GM23338 (cell line): ENCODE data around the gene ABR. TPM values are rescaled to one million over a fixed set of nuclear protein-coding genes. Genes with fewer than 3 reads are reported as not detected.
A peak's percentile ranks its signal among the peaks of the same experiment; 100 is the strongest.

Experiments
- ATAC-seq: fragments of 200-7000 bp; cut with Tn5 transposase; 3 replicates; pipeline ENCODE4 v1.9.1; 2020
- DNase-seq: peaks from one replicate; pipeline ENCODE4 v3.0.0-alpha.2; 2015; ENCODE audit warnings: low spot score
- H2AFZ ChIP-seq: fragments of 200-600 bp; sonication (generic); 2 replicates; pipeline ENCODE4 v1.8.0; 2016; ENCODE audit warnings: antibody characterized with exemption, mild to moderate bottlenecking, moderate library complexity
- H3F3A ChIP-seq: fragments of 200-600 bp; sonication (generic); replicated peaks from 2 replicates; pipeline ENCODE4 v1.8.0; 2017; ENCODE audit warnings: antibody characterized with exemption, mixed run types, low read depth
- H3K27ac ChIP-seq: fragments of 200-600 bp; sonication (generic); 2 replicates; pipeline ENCODE4 v1.6.1; 2016; ENCODE audit warnings: low read depth
- H3K27me3 ChIP-seq: fragments of 200-600 bp; sonication (generic); 2 replicates; pipeline ENCODE4 v1.8.0; 2016; ENCODE audit warnings: mild to moderate bottlenecking, mixed run types, moderate library complexity; ENCODE audit not compliant: insufficient read depth
- H3K36me3 ChIP-seq: fragments of 200-600 bp; sonication (generic); 2 replicates; pipeline ENCODE4 v1.8.0; 2016; ENCODE audit warnings: mild to moderate bottlenecking; ENCODE audit not compliant: insufficient read depth
- H3K4me1 ChIP-seq: fragments of 200-600 bp; sonication (generic); 2 replicates; pipeline ENCODE4 v1.8.0; 2016; ENCODE audit warnings: mild to moderate bottlenecking, moderate library complexity; ENCODE audit not compliant: insufficient read depth
- H3K4me2 ChIP-seq: fragments of 200-600 bp; sonication (generic); 2 replicates; pipeline ENCODE4 v1.7.1; 2017; ENCODE audit warnings: mixed run types
- H3K4me3 ChIP-seq: fragments of 200-600 bp; sonication (generic); 2 replicates; pipeline ENCODE4 v1.6.1; 2016; ENCODE audit warnings: mixed run types
- H3K79me2 ChIP-seq: fragments of 200-600 bp; sonication (generic); replicated peaks from 2 replicates; pipeline ENCODE4 v1.8.0; 2017; ENCODE audit warnings: mild to moderate bottlenecking; ENCODE audit not compliant: insufficient read depth
- H3K9me2 ChIP-seq: fragments of 200-600 bp; sonication (generic); 2 replicates; pipeline ENCODE4 v1.8.0; 2017; ENCODE audit not compliant: insufficient read depth
- H4K20me1 ChIP-seq: fragments of 200-600 bp; sonication (generic); replicated peaks from 2 replicates; pipeline ENCODE4 v1.8.0; 2017; ENCODE audit warnings: mild to moderate bottlenecking; ENCODE audit not compliant: insufficient read depth
- H3K27ac Mint-ChIP-seq: 2 replicates; pipeline ENCODE4 v1.8.0; 2020; ENCODE audit warnings: inconsistent platforms, mild to moderate bottlenecking, moderate library complexity, mixed read lengths
- H3K27me3 Mint-ChIP-seq: 3 replicates; pipeline ENCODE4 v1.8.0; 2022; ENCODE audit warnings: low read depth, mild to moderate bottlenecking, moderate library complexity, mixed read lengths, inconsistent platforms; ENCODE audit not compliant: insufficient read depth, poor library complexity
- H3K36me3 Mint-ChIP-seq: 3 replicates; pipeline ENCODE4 v1.8.0; 2021; ENCODE audit warnings: low read depth, mild to moderate bottlenecking, inconsistent platforms, moderate library complexity, mixed read lengths
- H3K4me1 Mint-ChIP-seq: 3 replicates; pipeline ENCODE4 v1.8.0; 2020; ENCODE audit warnings: mild to moderate bottlenecking, inconsistent platforms, mixed read lengths
- H3K4me3 Mint-ChIP-seq: 3 replicates; pipeline ENCODE4 v1.8.0; 2021; ENCODE audit warnings: moderate library complexity, mild to moderate bottlenecking, inconsistent platforms, mixed read lengths
- H3K9me3 Mint-ChIP-seq: 3 replicates; pipeline ENCODE4 v1.8.0; 2020; ENCODE audit warnings: moderate library complexity, mild to moderate bottlenecking, inconsistent platforms, mixed read lengths
- CREB1 ChIP-seq: fragments of 250-450 bp; sonication (Bioruptor Pico); IDR thresholded peaks from 2 replicates; pipeline ENCODE4 v1.5.0; 2020; ENCODE audit warnings: low read depth, mild to moderate bottlenecking, moderate library complexity
- EZH2 ChIP-seq: fragments of 200-600 bp; sonication (generic); IDR thresholded peaks from one replicate; pipeline ENCODE4 v1.8.0; 2017; ENCODE audit warnings: antibody characterized with exemption, mild to moderate bottlenecking, low read depth; ENCODE audit not compliant: unreplicated experiment
- EZH2phosphoT487 ChIP-seq: fragments of 200-600 bp; sonication (generic); IDR thresholded peaks from one replicate; pipeline ENCODE4 v1.8.1; 2018; ENCODE audit warnings: antibody characterized with exemption; ENCODE audit not compliant: unreplicated experiment
- JUNB ChIP-seq: IDR thresholded peaks from one replicate; pipeline ENCODE4 v1.6.1; 2016; ENCODE audit warnings: antibody characterized with exemption; ENCODE audit not compliant: unreplicated experiment
- NANOG ChIP-seq: IDR thresholded peaks from 2 replicates; pipeline ENCODE4 v1.6.1; 2016; ENCODE audit warnings: antibody characterized with exemption, borderline replicate concordance
- POLR2AphosphoS5 ChIP-seq: IDR thresholded peaks from 2 replicates; pipeline ENCODE4 v1.6.1; 2016; ENCODE audit warnings: antibody characterized with exemption, low read depth
- STAT1 ChIP-seq: IDR thresholded peaks from one replicate; pipeline ENCODE4 v1.6.1; 2016; ENCODE audit warnings: antibody characterized with exemption; ENCODE audit not compliant: unreplicated experiment
- ZNF331 ChIP-seq: fragments of 250-450 bp; sonication (Bioruptor Pico); IDR thresholded peaks from 2 replicates; pipeline ENCODE4 v1.5.0; 2020; ENCODE audit warnings: low read depth, mild to moderate bottlenecking, moderate library complexity
- polyA plus RNA-seq: library from polyadenylated mRNA; unstranded; fragments of >200 nt; fragmentation: Nextera tagmentation; extraction: Ambion mirVana; gene quantifications from 2 replicates; pipeline ENCODE4 v1.2.1, GENCODE V29; 2016
- total RNA-seq: library from RNA; depleted of rRNA; stranded (reverse); fragments of >200 nt; shearing (Covaris generic); gene quantifications from 2 replicates; pipeline ENCODE4 v1.2.3, GENCODE V29; 2014
- TF ChIP-seq, protein P1 (sequence below): IDR thresholded peaks from one replicate; pipeline ENCODE4 v1.6.1; 2018; ENCODE audit warnings: antibody characterized with exemption; ENCODE audit not compliant: unreplicated experiment
- TF ChIP-seq, protein P2 (sequence below), 2 experiments: fragments of 200-600 bp in 1 of 2; sonication (generic) in 1 of 2; conservative IDR thresholded peaks; 2 replicates each; pipeline versions ENCODE4 v1.5.1 to v1.6.1; 2016 to 2017; ENCODE audit warnings: antibody characterized with exemption in 2 of 2, low read depth in 2 of 2, mild to moderate bottlenecking in 2 of 2, moderate library complexity in 1 of 2
- TF ChIP-seq, protein P3 (sequence below): IDR thresholded peaks from 2 replicates; pipeline ENCODE4 v1.6.1; 2016; ENCODE audit warnings: antibody characterized with exemption
- TF ChIP-seq, protein P4 (sequence below): fragments of 250-450 bp; sonication (Bioruptor Pico); IDR thresholded peaks from 2 replicates; pipeline ENCODE4 v1.5.0; 2020; ENCODE audit warnings: mild to moderate bottlenecking, moderate library complexity

Gene ABR
- total and polyA plus RNA-seq, 2 experiments from 2014 or later = 15.0 to 27.7 TPM

DNA sequence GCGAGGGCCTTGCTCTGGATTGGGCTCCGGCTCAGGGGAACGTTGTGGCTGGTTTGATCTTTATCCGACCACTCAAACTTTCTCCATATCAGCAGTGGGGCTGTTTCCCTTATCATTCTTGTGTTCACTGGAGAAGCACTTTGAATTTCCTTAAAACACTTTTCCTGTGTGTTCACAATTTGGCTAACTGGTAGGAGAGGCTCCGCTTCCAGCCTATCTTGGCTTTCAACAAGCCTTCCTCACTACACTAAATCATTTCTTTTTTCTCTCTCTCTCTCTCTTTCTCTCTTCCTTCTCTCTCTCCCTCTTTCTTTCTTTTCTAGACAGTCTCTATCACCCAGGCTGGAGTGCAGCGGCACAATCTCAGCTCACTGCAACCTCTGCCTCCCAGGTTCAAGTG lies 43.0 kb downstream of the ABR start (continued):
- TF ChIP-seq, protein P1, sequence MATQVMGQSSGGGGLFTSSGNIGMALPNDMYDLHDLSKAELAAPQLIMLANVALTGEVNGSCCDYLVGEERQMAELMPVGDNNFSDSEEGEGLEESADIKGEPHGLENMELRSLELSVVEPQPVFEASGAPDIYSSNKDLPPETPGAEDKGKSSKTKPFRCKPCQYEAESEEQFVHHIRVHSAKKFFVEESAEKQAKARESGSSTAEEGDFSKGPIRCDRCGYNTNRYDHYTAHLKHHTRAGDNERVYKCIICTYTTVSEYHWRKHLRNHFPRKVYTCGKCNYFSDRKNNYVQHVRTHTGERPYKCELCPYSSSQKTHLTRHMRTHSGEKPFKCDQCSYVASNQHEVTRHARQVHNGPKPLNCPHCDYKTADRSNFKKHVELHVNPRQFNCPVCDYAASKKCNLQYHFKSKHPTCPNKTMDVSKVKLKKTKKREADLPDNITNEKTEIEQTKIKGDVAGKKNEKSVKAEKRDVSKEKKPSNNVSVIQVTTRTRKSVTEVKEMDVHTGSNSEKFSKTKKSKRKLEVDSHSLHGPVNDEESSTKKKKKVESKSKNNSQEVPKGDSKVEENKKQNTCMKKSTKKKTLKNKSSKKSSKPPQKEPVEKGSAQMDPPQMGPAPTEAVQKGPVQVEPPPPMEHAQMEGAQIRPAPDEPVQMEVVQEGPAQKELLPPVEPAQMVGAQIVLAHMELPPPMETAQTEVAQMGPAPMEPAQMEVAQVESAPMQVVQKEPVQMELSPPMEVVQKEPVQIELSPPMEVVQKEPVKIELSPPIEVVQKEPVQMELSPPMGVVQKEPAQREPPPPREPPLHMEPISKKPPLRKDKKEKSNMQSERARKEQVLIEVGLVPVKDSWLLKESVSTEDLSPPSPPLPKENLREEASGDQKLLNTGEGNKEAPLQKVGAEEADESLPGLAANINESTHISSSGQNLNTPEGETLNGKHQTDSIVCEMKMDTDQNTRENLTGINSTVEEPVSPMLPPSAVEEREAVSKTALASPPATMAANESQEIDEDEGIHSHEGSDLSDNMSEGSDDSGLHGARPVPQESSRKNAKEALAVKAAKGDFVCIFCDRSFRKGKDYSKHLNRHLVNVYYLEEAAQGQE = no peak
- TF ChIP-seq JUNB (no peak), EZH2 (no peak), CREB1 (CRISPR knock-in tag) (no peak), EZH2phosphoT487 (no peak)

DNA sequence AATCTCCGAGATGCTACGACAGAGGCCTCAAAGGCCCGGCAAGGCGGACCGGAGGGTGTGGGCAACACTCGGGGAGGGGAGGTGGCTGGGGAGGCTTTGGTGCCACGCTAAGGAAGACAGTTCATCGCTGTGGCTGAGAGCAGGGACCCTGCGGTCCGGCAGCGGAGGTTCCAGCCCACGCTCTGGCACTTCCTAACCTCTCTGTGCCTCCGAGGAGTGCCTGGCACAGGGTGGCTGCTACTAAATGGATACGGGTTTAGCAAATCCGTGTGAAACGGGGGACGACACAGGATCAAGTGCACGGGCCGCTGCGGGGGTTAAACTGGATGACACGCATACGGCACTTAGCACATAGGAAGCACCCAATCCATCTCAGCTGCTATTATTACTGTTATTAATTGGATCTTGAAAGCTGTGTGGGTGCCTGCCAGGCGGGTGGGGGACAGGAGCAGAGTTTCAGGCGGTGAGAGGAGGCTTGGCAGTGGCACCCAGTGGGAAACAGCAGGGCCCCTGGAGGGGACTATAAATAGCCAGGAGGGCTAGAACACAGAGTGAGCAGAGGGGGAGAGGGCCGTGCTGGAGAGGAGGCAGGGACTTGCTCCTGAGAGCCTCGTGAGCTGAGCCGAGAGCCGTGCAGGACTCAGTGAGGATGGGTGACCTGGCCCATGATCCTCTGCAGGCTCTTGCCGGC lies 45.0 kb downstream of the ABR start:
- Histone ChIP-seq H3K4me1 (no peaks in the 10 kb centered on the region; the same call in 1 of the 2 replicates), H3F3A (no peaks in the 10 kb centered on the region), H3K4me2 (no peak overlapping the region), H2AFZ (no peak overlapping the region), H3K27ac (no peak overlapping the region), H3K9me2 (no peaks in the 10 kb centered on the region), H3K79me2 (no peaks in the 10 kb centered on the region), H3K27me3 (no peaks in the 10 kb centered on the region), H3K4me3 (no peak overlapping the region), H4K20me1 (no peaks in the 10 kb centered on the region), H3K36me3 (no peaks in the 10 kb centered on the region)
- no peak for DNase-seq
- Mint-ChIP-seq H3K9me3 (peaks cover 5% of the 10 kb centered on the region), H3K36me3 (peaks cover 7% of the 10 kb centered on the region; the same call in 1 of the 3 replicates), H3K4me1 (peaks cover 4% of the 10 kb centered on the region; the same call in 2 of the 3 replicates), H3K27me3 (peaks cover 5% of the 10 kb centered on the region), H3K4me3 (no peak overlapping the region), H3K27ac (no peak overlapping the region)
- ATAC-seq = peak; percentile 32
- TF ChIP-seq CREB1 (CRISPR knock-in tag) = no peak
- TF ChIP-seq EZH2phosphoT487 = no peak
- TF ChIP-seq, protein P2, sequence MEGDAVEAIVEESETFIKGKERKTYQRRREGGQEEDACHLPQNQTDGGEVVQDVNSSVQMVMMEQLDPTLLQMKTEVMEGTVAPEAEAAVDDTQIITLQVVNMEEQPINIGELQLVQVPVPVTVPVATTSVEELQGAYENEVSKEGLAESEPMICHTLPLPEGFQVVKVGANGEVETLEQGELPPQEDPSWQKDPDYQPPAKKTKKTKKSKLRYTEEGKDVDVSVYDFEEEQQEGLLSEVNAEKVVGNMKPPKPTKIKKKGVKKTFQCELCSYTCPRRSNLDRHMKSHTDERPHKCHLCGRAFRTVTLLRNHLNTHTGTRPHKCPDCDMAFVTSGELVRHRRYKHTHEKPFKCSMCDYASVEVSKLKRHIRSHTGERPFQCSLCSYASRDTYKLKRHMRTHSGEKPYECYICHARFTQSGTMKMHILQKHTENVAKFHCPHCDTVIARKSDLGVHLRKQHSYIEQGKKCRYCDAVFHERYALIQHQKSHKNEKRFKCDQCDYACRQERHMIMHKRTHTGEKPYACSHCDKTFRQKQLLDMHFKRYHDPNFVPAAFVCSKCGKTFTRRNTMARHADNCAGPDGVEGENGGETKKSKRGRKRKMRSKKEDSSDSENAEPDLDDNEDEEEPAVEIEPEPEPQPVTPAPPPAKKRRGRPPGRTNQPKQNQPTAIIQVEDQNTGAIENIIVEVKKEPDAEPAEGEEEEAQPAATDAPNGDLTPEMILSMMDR (conservative IDR thresholded peaks at IDR 0.05; ENCODE audit: low read depth in 2 of 2) = no peak
- no peak for TF ChIP-seq ZNF331 (CRISPR knock-in tag)
- no peak for TF ChIP-seq JUNB
- TF ChIP-seq, protein P3, sequence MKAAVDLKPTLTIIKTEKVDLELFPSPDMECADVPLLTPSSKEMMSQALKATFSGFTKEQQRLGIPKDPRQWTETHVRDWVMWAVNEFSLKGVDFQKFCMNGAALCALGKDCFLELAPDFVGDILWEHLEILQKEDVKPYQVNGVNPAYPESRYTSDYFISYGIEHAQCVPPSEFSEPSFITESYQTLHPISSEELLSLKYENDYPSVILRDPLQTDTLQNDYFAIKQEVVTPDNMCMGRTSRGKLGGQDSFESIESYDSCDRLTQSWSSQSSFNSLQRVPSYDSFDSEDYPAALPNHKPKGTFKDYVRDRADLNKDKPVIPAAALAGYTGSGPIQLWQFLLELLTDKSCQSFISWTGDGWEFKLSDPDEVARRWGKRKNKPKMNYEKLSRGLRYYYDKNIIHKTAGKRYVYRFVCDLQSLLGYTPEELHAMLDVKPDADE = no peak
- TF ChIP-seq EZH2 = no peak
- TF ChIP-seq STAT1 = no peak
- TF ChIP-seq POLR2AphosphoS5 = no peak
- TF ChIP-seq, protein P4, sequence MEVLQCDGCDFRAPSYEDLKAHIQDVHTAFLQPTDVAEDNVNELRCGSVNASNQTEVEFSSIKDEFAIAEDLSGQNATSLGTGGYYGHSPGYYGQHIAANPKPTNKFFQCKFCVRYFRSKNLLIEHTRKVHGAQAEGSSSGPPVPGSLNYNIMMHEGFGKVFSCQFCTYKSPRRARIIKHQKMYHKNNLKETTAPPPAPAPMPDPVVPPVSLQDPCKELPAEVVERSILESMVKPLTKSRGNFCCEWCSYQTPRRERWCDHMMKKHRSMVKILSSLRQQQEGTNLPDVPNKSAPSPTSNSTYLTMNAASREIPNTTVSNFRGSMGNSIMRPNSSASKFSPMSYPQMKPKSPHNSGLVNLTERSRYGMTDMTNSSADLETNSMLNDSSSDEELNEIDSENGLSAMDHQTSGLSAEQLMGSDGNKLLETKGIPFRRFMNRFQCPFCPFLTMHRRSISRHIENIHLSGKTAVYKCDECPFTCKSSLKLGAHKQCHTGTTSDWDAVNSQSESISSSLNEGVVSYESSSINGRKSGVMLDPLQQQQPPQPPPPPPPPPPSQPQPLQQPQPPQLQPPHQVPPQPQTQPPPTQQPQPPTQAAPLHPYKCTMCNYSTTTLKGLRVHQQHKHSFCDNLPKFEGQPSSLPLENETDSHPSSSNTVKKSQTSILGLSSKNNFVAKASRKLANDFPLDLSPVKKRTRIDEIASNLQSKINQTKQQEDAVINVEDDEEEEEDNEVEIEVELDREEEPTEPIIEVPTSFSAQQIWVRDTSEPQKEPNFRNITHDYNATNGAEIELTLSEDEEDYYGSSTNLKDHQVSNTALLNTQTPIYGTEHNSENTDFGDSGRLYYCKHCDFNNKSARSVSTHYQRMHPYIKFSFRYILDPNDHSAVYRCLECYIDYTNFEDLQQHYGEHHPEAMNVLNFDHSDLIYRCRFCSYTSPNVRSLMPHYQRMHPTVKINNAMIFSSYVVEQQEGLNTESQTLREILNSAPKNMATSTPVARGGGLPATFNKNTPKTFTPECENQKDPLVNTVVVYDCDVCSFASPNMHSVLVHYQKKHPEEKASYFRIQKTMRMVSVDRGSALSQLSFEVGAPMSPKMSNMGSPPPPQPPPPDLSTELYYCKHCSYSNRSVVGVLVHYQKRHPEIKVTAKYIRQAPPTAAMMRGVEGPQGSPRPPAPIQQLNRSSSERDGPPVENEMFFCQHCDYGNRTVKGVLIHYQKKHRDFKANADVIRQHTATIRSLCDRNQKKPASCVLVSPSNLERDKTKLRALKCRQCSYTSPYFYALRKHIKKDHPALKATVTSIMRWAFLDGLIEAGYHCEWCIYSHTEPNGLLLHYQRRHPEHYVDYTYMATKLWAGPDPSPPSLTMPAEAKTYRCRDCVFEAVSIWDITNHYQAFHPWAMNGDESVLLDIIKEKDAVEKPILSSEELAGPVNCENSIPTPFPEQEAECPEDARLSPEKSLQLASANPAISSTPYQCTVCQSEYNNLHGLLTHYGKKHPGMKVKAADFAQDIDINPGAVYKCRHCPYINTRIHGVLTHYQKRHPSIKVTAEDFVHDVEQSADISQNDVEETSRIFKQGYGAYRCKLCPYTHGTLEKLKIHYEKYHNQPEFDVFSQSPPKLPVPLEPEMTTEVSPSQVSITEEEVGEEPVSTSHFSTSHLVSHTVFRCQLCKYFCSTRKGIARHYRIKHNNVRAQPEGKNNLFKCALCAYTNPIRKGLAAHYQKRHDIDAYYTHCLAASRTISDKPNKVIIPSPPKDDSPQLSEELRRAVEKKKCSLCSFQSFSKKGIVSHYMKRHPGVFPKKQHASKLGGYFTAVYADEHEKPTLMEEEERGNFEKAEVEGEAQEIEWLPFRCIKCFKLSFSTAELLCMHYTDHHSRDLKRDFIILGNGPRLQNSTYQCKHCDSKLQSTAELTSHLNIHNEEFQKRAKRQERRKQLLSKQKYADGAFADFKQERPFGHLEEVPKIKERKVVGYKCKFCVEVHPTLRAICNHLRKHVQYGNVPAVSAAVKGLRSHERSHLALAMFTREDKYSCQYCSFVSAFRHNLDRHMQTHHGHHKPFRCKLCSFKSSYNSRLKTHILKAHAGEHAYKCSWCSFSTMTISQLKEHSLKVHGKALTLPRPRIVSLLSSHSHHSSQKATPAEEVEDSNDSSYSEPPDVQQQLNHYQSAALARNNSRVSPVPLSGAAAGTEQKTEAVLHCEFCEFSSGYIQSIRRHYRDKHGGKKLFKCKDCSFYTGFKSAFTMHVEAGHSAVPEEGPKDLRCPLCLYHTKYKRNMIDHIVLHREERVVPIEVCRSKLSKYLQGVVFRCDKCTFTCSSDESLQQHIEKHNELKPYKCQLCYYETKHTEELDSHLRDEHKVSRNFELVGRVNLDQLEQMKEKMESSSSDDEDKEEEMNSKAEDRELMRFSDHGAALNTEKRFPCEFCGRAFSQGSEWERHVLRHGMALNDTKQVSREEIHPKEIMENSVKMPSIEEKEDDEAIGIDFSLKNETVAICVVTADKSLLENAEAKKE (CRISPR knock-in tag) = no peak
- TF ChIP-seq NANOG = no peak
